Measurements from ENCODE around the gene SIM2.
"Not testable (repeated sequence)": the region's sequence is repeated elsewhere in the genome, so short reads cannot be mapped to it uniquely, and the experiment has no call there.

DNA sequence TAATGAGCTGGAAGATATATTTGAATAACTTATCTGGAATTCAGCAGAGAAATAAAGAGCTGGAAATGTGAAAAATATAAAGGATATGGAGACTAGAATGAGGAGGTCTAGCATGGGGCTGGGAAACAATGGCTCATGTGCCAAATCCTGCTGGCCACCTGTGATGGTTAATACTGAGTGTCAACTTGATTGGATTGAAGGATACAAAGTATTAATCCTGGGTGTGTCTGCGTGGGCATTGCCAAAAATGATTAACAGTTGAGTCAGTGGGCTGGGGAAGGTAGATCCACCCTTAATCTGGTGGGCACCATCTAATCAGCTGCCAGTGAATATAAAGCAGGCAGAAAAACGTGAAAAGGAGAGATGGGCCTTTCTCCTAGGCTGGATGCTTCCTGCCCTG, 26.6 kb upstream of the SIM2 start:
- not testable (repeated sequence) for TF ChIP-seq EZH2 (IDR thresholded peaks at IDR 0.05; ENCODE audit: insufficient read depth, low read length)
- TF ChIP-seq, protein P1, sequence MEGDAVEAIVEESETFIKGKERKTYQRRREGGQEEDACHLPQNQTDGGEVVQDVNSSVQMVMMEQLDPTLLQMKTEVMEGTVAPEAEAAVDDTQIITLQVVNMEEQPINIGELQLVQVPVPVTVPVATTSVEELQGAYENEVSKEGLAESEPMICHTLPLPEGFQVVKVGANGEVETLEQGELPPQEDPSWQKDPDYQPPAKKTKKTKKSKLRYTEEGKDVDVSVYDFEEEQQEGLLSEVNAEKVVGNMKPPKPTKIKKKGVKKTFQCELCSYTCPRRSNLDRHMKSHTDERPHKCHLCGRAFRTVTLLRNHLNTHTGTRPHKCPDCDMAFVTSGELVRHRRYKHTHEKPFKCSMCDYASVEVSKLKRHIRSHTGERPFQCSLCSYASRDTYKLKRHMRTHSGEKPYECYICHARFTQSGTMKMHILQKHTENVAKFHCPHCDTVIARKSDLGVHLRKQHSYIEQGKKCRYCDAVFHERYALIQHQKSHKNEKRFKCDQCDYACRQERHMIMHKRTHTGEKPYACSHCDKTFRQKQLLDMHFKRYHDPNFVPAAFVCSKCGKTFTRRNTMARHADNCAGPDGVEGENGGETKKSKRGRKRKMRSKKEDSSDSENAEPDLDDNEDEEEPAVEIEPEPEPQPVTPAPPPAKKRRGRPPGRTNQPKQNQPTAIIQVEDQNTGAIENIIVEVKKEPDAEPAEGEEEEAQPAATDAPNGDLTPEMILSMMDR (IDR thresholded peaks at IDR 0.05; ENCODE audit: insufficient read depth, low read depth, low read length), result not testable (repeated sequence)

Measured in astrocyte (in vitro differentiated cells and primary cell).